H1 (cell line): Measurements from ENCODE around the gene CAMTA1. TPM values are rescaled to one million over a fixed set of nuclear protein-coding genes. Genes with fewer than 3 reads are reported as not detected.

Source experiments
- CTCF ChIA-PET: fragments of 300-600 bp; sonication (Branson Sonifier 250); formaldehyde crosslinking; loops from one replicate; lab custom pipeline; 2021; ENCODE audit not compliant: partially characterized antibody; lab: Charles Lee
- POLR2A ChIA-PET: fragments of 300-600 bp; sonication (Branson Sonifier 250); formaldehyde crosslinking; loops from one replicate; lab custom pipeline; 2021; ENCODE audit warnings: inconsistent platforms; ENCODE audit not compliant: partially characterized antibody; lab: Charles Lee
- DNase-seq, 2 experiments: peaks; one replicate each; pipeline versions ENCODE4 v3.0.0 to v3.0.0-alpha.2; 2010 to 2022; ENCODE audit warnings: low spot score in 2 of 2, low read depth in 1 of 2, mixed read lengths in 1 of 2
- FAIRE-seq: peaks from 2 replicates; lab custom pipeline; 2011; peaks lifted over from hg19 to GRCh38; lab: Jason Lieb, UNC
- H2AFZ ChIP-seq: 2 replicates; pipeline ENCODE4 v1.8.1; 2012; ENCODE audit warnings: low read length, inconsistent platforms
- H2AK5ac ChIP-seq: 2 replicates; pipeline ENCODE4 v1.6.1; 2013; ENCODE audit warnings: low read depth, low read length
- H2BK120ac ChIP-seq: replicated peaks from 2 replicates; pipeline ENCODE3; 2013; ENCODE audit warnings: low read depth, low read length, inconsistent platforms
- H2BK12ac ChIP-seq: 2 replicates; pipeline ENCODE4 v1.6.1; 2013; ENCODE audit warnings: low read depth, low read length
- H2BK15ac ChIP-seq: 2 replicates; pipeline ENCODE4 v1.6.1; 2013; ENCODE audit warnings: low read length
- H2BK20ac ChIP-seq: 2 replicates; pipeline ENCODE4 v1.6.1; 2013; ENCODE audit warnings: low read length
- H2BK5ac ChIP-seq: 2 replicates; pipeline ENCODE4 v1.6.1; 2013; ENCODE audit warnings: low read depth, low read length
- H3K14ac ChIP-seq: 2 replicates; pipeline ENCODE4 v1.6.1; 2013; ENCODE audit warnings: inconsistent platforms; ENCODE audit not compliant: insufficient read length
- H3K18ac ChIP-seq: 2 replicates; pipeline ENCODE4 v1.6.1; 2013; ENCODE audit warnings: low read length; ENCODE audit errors: extremely low read depth
- H3K23ac ChIP-seq: 2 replicates; pipeline ENCODE4 v1.6.1; 2013; ENCODE audit warnings: inconsistent platforms; ENCODE audit not compliant: insufficient read length
- H3K23me2 ChIP-seq: 2 replicates; pipeline ENCODE4 v1.6.1; 2013; ENCODE audit warnings: low read depth, low read length
- H3K27ac ChIP-seq: 2 replicates; pipeline ENCODE4 v1.6.1; 2011; ENCODE audit warnings: low read depth, low read length, inconsistent platforms
- H3K27me3 ChIP-seq, 4 experiments: replicated peaks in 1 of 4; 1 replicate in 1 of 4; 2 replicates in 3 of 4; pipeline versions ENCODE4 v1.6.1 to v1.8.1; 2011 to 2013; ENCODE audit warnings: low read length in 3 of 4, mild to moderate bottlenecking in 3 of 4, inconsistent platforms in 2 of 4, mixed read lengths in 2 of 4, moderate library complexity in 1 of 4; ENCODE audit not compliant: control insufficient read depth in 3 of 4, insufficient read depth in 3 of 4; ENCODE audit errors: extremely low read depth in 1 of 4
- H3K36me3 ChIP-seq, 4 experiments: 2 replicates each; pipeline versions ENCODE4 v1.6.1 to v1.8.1; 2011 to 2013; ENCODE audit warnings: mild to moderate bottlenecking in 4 of 4, low read length in 3 of 4, moderate library complexity in 2 of 4, control low read depth in 1 of 4, inconsistent platforms in 1 of 4; ENCODE audit not compliant: insufficient read depth in 4 of 4, control insufficient read depth in 2 of 4
- H3K4ac ChIP-seq: replicated peaks from 2 replicates; pipeline ENCODE3; 2013; ENCODE audit warnings: low read length, low read depth, mixed read lengths, inconsistent platforms; ENCODE audit not compliant: insufficient read length
- H3K4me1 ChIP-seq, 4 experiments: replicated peaks in 1 of 4; 1 replicate in 1 of 4; 2 replicates in 3 of 4; pipeline versions ENCODE4 v1.6.1 to v1.8.1; 2011 to 2013; ENCODE audit warnings: low read length in 3 of 4, inconsistent platforms in 2 of 4, mixed read lengths in 1 of 4; ENCODE audit not compliant: insufficient read depth in 4 of 4, control insufficient read depth in 3 of 4
- H3K4me2 ChIP-seq, 2 experiments: 2 replicates each; pipeline versions ENCODE4 v1.6.1 to v1.8.1; 2011 to 2013; ENCODE audit warnings: low read depth in 2 of 2, low read length in 2 of 2, control low read depth in 1 of 2, inconsistent platforms in 1 of 2, mild to moderate bottlenecking in 1 of 2; ENCODE audit not compliant: insufficient read depth in 1 of 2
- H3K4me3 ChIP-seq, 4 experiments: fragments of 200-600, 300-600 bp in 1 of 4; sonication (generic), shearing (Covaris generic), sonication (Bioruptor Twin) in 1 of 4; 2 replicates each; pipeline versions ENCODE4 v1.5.1 to v1.8.1; 2011 to 2016; ENCODE audit warnings: low read length in 4 of 4, low read depth in 3 of 4, control low read depth in 2 of 4, inconsistent platforms in 2 of 4, mild to moderate bottlenecking in 2 of 4, mixed read lengths in 1 of 4, moderate library complexity in 1 of 4; ENCODE audit not compliant: insufficient read depth in 2 of 4; ENCODE audit errors: extremely low read depth in 1 of 4
- H3K56ac ChIP-seq: replicated peaks from 2 replicates; pipeline ENCODE3; 2013; ENCODE audit warnings: low read depth, mild to moderate bottlenecking, mixed read lengths, low read length, inconsistent platforms; ENCODE audit not compliant: insufficient read length
- H3K79me1 ChIP-seq: 2 replicates; pipeline ENCODE4 v1.6.1; 2013; ENCODE audit warnings: low read depth, low read length, control low read depth
- H3K79me2 ChIP-seq, 2 experiments: 2 replicates each; pipeline versions ENCODE4 v1.6.1 to v1.8.1; 2012 to 2013; ENCODE audit warnings: low read length in 2 of 2, mild to moderate bottlenecking in 2 of 2, inconsistent platforms in 1 of 2; ENCODE audit not compliant: insufficient read depth in 2 of 2, control insufficient read depth in 1 of 2
- H3K9ac ChIP-seq, 4 experiments: replicated peaks in 1 of 4; 1 replicate in 1 of 4; 2 replicates in 3 of 4; pipeline versions ENCODE4 v1.6.1 to v1.8.1; 2011 to 2013; ENCODE audit warnings: low read depth in 3 of 4, low read length in 3 of 4, control low read depth in 2 of 4, mild to moderate bottlenecking in 2 of 4, moderate library complexity in 2 of 4, inconsistent platforms in 1 of 4; ENCODE audit errors: extremely low read depth in 1 of 4
- H3K9me3 ChIP-seq, 2 experiments: 2 replicates each; pipeline versions ENCODE4 v1.6.1 to v1.8.1; 2012 to 2013; ENCODE audit warnings: mild to moderate bottlenecking in 2 of 2, moderate library complexity in 2 of 2, control low read depth in 1 of 2, inconsistent platforms in 1 of 2, low read depth in 1 of 2, low read length in 1 of 2, mixed read lengths in 1 of 2; ENCODE audit not compliant: insufficient read depth in 2 of 2
- H4K20me1 ChIP-seq, 2 experiments: replicated peaks in 1 of 2; 2 replicates each; pipeline versions ENCODE3 to v1.8.1; 2011 to 2013; ENCODE audit warnings: inconsistent platforms in 2 of 2, low read length in 2 of 2, mild to moderate bottlenecking in 1 of 2; ENCODE audit not compliant: insufficient read depth in 2 of 2, control insufficient read depth in 1 of 2
- H4K5ac ChIP-seq: 2 replicates; pipeline ENCODE4 v1.6.1; 2013; ENCODE audit warnings: low read length, low read depth, mixed read lengths, inconsistent platforms; ENCODE audit not compliant: insufficient read length
- H4K8ac ChIP-seq: 2 replicates; pipeline ENCODE4 v1.8.0; 2013; ENCODE audit warnings: mild to moderate bottlenecking, moderate library complexity, low read length, inconsistent platforms; ENCODE audit not compliant: insufficient read depth; ENCODE audit errors: extremely low read depth
- H4K91ac ChIP-seq: replicated peaks from 2 replicates; pipeline ENCODE3; 2013; ENCODE audit warnings: low read length, mixed read lengths, inconsistent platforms; ENCODE audit not compliant: insufficient read length
- BACH1 ChIP-seq: IDR thresholded peaks from 2 replicates; pipeline ENCODE4 v1.6.1; 2012; ENCODE audit warnings: low read length, improper control_type of control experiment
- JUND ChIP-seq: IDR thresholded peaks from 2 replicates; pipeline ENCODE4 v1.6.1; 2011; ENCODE audit warnings: mild to moderate bottlenecking, improper control_type of control experiment, low read length
- KDM4A ChIP-seq: IDR thresholded peaks from one replicate; pipeline ENCODE4 v1.7.1; 2012; ENCODE audit warnings: low read depth, mild to moderate bottlenecking, moderate library complexity, low read length, inconsistent platforms; ENCODE audit not compliant: severe bottlenecking
- POLR2A ChIP-seq, 2 experiments: IDR thresholded peaks; 1 replicate in 1 of 2; 2 replicates in 1 of 2; pipeline ENCODE4 v1.6.1; 2011; ENCODE audit warnings: low read depth in 2 of 2, low read length in 2 of 2, mild to moderate bottlenecking in 2 of 2; ENCODE audit errors: control extremely low read depth in 1 of 2
- RNF2 ChIP-seq: fragments of 200-900, 300-1000 bp; sonication (generic); IDR thresholded peaks from 2 replicates; pipeline ENCODE4 v1.7.1; 2016; ENCODE audit warnings: borderline replicate concordance, low read depth, mild to moderate bottlenecking, antibody characterized with exemption, low read length; ENCODE audit not compliant: poor library complexity, severe bottlenecking; ENCODE audit errors: missing control alignments
- SIN3A ChIP-seq, 2 experiments: IDR thresholded peaks in 1 of 2; conservative IDR thresholded peaks in 1 of 2; 2 replicates each; pipeline ENCODE4 v1.6.1; 2011 to 2012; ENCODE audit warnings: low read length in 2 of 2, improper control_type of control experiment in 1 of 2, low read depth in 1 of 2, mild to moderate bottlenecking in 1 of 2
- SP2 ChIP-seq: IDR thresholded peaks from 2 replicates; pipeline ENCODE4 v1.6.1; 2012; ENCODE audit warnings: mild to moderate bottlenecking, low read length, inconsistent platforms
- SP4 ChIP-seq: IDR thresholded peaks from 2 replicates; pipeline ENCODE4 v1.6.1; 2012; ENCODE audit warnings: low read length, inconsistent platforms
- TBP ChIP-seq: IDR thresholded peaks from 2 replicates; pipeline ENCODE4 v1.6.1; 2011; ENCODE audit warnings: low read depth, low read length, improper control_type of control experiment
- WGBS, 2 experiments: shearing (Covaris generic) in 1 of 2; methylation state at CpG; one replicate each; pipeline versions ENCODE4 v1.1.6 to v1.1.7; 2013 to 2015; ENCODE audit warnings: low lambda C conversion rate in 2 of 2, mixed read lengths in 2 of 2, inconsistent platforms in 1 of 2, low coverage in 1 of 2, missing lambda C conversion rate in 1 of 2; ENCODE audit not compliant: insufficient replicate concordance in 2 of 2, insufficient coverage in 1 of 2, insufficient read length in 1 of 2; ENCODE audit errors: extremely low coverage in 1 of 2, missing lambda C conversion rate in 1 of 2; 5-methylcytosine and 5-hydroxymethylcytosine counted together
- polyA plus RNA-seq, 7 experiments: library from polyadenylated mRNA; depleted of rRNA in 3 of 7; stranded (reverse) in 5 of 7; unstranded in 2 of 7; fragments of >200 nt in 5 of 7; fragments of 200-250 nt in 2 of 7; gene quantifications; 1 replicate in 5 of 7; 2 replicates in 1 of 7; 4 replicates in 1 of 7; pipeline versions ENCODE4 v1.2.1 to v1.2.3, GENCODE V29; 2011 to 2013; ENCODE audit warnings: missing spikeins in 2 of 7, mixed read lengths in 2 of 7
- total RNA-seq: library from RNA; stranded (reverse); fragmentation: NEBNext Ultra II Directional; extraction: Animal tissue kit (Norgen Biotek cat#: 25700); gene quantifications from 2 replicates; pipeline ENCODE4 v1.2.1, GENCODE V29; 2021

Gene CAMTA1
- total and polyA plus RNA-seq, 2 of the 8 experiments (the other 6 are each of a cell fraction or from before 2014, with no cell fraction given), result 65.0 to 119 TPM

DNA sequence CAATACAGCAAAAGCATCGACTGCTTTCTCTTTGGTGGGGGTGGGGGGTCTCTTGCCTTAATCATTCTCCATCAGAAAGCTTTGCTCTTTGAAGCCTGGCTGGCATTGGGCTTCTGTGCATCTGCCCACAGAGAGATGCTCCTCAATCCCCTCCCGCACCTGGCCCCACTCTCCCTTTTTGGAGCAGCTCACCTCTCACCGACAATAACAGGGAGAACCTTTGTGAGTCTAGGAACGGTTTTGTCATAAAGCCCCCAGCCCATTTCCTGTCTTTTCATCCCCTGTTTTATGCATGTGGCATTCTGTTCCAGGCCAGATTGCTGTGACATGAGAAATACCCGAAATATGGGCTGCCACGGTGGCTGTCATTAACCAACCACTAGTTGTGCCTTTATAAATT, 516.9 kb downstream of the CAMTA1 start:
- no peak overlapping the region for H3K9ac ChIP-seq
- H2BK5ac ChIP-seq, result no peak overlapping the region
- H2BK15ac ChIP-seq, result 0 out of 2 replicates have a peak overlapping the region, but pooled peaks have one; percentile 23
- H3K79me1 ChIP-seq, result no peaks in the 10 kb centered on the region
- H2BK20ac ChIP-seq, result no peak overlapping the region
- H3K9me3 ChIP-seq, result peaks cover 0 to 5% of the 10 kb centered on the region in 2 experiments; a peak in 1 of 4 replicates
- TF ChIP-seq SP2 (no peak), RNF2 (no peak), SP4 (no peak), POLR2A (IDR thresholded peaks at IDR 0.05; ENCODE audit: control extremely low read depth in 1 of 2, low read depth in 2 of 2, low read length in 2 of 2) (no peak), SIN3A (conservative IDR thresholded peaks at IDR 0.05 in 1 of 2, IDR thresholded peaks at IDR 0.05 in 1 of 2; ENCODE audit: low read depth in 1 of 2, low read length in 2 of 2) (no peak), JUND (no peak), BACH1 (no peak), KDM4A (no peak), TBP (no peak)
- H2BK12ac ChIP-seq, result no peak overlapping the region
- no peak overlapping the region for H3K4ac ChIP-seq
- FAIRE-seq (no peak), DNase-seq (peak in 1 of 2 experiments; percentile 26)
- no peak overlapping the region for H3K27ac ChIP-seq
- 74% methylated on average over 6 of the region's 6 CpGs; no CpG with 5 or more reads in 1 of the 2 experiments for WGBS, 2 experiments
- H3K14ac ChIP-seq, result no peak overlapping the region
- H4K20me1 ChIP-seq, result no peaks in the 10 kb centered on the region
- H3K36me3 ChIP-seq, result no peaks in the 10 kb centered on the region
- no peak overlapping the region for H4K5ac ChIP-seq
- no peaks in the 10 kb centered on the region for H3K27me3 ChIP-seq
- no peak overlapping the region for H3K23ac ChIP-seq
- no peak overlapping the region for H2BK120ac ChIP-seq
- H3K4me3 ChIP-seq, result no peak overlapping the region
- H3K4me2 ChIP-seq, result no peak overlapping the region
- no peaks in the 10 kb centered on the region for H3K79me2 ChIP-seq
- no peak overlapping the region for H2AK5ac ChIP-seq
- H4K91ac ChIP-seq, result no peak overlapping the region
- no peak overlapping the region for H3K18ac ChIP-seq
- CTCF ChIA-PET, result interaction anchor here (1.0 kb wide), 1 partner anchor 10 kb away, joined by 3 read pairs; no protein-coding TSS in a partner anchor
- no peak overlapping the region for H3K56ac ChIP-seq
- H4K8ac ChIP-seq, result no peak overlapping the region
- POLR2A ChIA-PET, result no interaction called here
- no peaks in the 10 kb centered on the region for H3K23me2 ChIP-seq
- no peak overlapping the region for H2AFZ ChIP-seq
- H3K4me1 ChIP-seq, result peaks cover 11 to 19% (median 14%) of the 10 kb centered on the region in 4 experiments
